ENCODE results near the gene NBAS. TPM values are rescaled to one million over a fixed set of nuclear protein-coding genes. Genes with fewer than 3 reads are reported as not detected.

NBAS gene
- total and polyA plus RNA-seq, 2 donors (not counting 1 experiment from before 2014, with no cell fraction given), result 27.0 to 124 TPM

DNA sequence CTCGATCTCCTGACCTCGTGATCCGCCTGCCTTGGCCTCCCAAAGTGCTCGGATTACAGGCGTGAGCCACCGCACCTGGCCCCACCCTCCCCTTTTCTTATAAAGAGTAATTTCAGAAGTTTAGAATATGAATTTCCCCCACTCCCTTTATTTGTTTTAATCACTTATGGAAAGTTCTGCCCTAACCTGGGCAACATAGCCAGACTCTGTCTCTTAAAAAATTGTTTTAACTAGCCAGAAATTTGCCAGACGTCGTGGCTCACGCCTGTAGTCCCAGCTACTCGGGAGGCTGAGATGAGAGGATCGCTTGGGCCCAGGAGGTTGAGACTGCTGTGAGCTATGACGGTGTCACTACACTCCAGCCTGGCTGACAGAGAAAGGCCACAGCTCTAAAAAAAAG is 7.7 kb upstream of the NBAS start:
- H4K20me1 ChIP-seq (ENCODE audit: control insufficient read depth, extremely low read depth, insufficient read depth, low read length), result no peaks in the 10 kb centered on the region
- H3K79me2 ChIP-seq (ENCODE audit: control insufficient read depth, insufficient read depth, low read length), result no peaks in the 10 kb centered on the region
- no peaks in the 10 kb centered on the region for H3K36me3 ChIP-seq (ENCODE audit: control insufficient read depth, insufficient read depth, low read length)
- no peaks in the 10 kb centered on the region for H3K9me3 ChIP-seq (ENCODE audit: control insufficient read depth, insufficient read depth, low read depth, low read length)
- no peak for TF ChIP-seq EZH2 (IDR thresholded peaks at IDR 0.05; ENCODE audit: low read length, missing control alignments)
- TF ChIP-seq, protein P1, sequence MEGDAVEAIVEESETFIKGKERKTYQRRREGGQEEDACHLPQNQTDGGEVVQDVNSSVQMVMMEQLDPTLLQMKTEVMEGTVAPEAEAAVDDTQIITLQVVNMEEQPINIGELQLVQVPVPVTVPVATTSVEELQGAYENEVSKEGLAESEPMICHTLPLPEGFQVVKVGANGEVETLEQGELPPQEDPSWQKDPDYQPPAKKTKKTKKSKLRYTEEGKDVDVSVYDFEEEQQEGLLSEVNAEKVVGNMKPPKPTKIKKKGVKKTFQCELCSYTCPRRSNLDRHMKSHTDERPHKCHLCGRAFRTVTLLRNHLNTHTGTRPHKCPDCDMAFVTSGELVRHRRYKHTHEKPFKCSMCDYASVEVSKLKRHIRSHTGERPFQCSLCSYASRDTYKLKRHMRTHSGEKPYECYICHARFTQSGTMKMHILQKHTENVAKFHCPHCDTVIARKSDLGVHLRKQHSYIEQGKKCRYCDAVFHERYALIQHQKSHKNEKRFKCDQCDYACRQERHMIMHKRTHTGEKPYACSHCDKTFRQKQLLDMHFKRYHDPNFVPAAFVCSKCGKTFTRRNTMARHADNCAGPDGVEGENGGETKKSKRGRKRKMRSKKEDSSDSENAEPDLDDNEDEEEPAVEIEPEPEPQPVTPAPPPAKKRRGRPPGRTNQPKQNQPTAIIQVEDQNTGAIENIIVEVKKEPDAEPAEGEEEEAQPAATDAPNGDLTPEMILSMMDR (conservative IDR thresholded peaks at IDR 0.05 in 1 of 2, IDR thresholded peaks at IDR 0.05 in 1 of 2; ENCODE audit: low read depth in 1 of 2, low read length in 2 of 2), result no peak
- H3K27me3 ChIP-seq (ENCODE audit: control insufficient read depth, insufficient read depth, low read length), result no peaks in the 10 kb centered on the region
- H3K27ac ChIP-seq (ENCODE audit: insufficient read depth, low read length), result no peak overlapping the region
- H3K4me1 ChIP-seq (ENCODE audit: control insufficient read depth, extremely low read depth, insufficient read depth, low read length), result no peaks in the 10 kb centered on the region
- no peak for DNase-seq (ENCODE audit: low read depth in 2 of 2)
- no peak overlapping the region for H3K4me3 ChIP-seq (replicated peaks in 1 of 4; ENCODE audit: control extremely low read depth in 1 of 4, insufficient read depth in 1 of 4, low read depth in 3 of 4, low read length in 4 of 4)
- no peak overlapping the region for H3K9ac ChIP-seq (ENCODE audit: insufficient read depth, low read length)
- H3K4me2 ChIP-seq (ENCODE audit: extremely low read depth, insufficient read depth, low read length), result no peak overlapping the region
- H2AFZ ChIP-seq (ENCODE audit: low read length), result no peak overlapping the region

DNA sequence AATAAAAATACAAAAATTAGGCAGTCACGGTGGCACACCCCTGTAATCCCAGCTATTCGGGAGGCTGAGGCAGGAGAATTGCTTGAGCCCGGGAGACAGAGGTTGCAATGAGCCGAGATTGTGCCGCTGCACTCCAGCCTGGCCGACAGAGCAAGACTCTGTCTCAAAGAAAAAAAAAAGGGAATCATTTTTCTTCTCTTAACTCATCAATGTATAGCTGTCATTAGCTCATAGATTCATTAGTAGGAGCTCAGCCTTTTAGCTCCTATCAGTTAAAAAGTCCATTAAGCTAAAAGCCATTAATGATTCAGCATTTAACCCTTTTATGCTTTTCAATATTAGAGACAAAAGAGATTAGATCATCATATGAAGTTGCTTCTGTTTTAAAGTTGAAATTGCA is 5.8 kb upstream of the NBAS start:
- H2AFZ ChIP-seq (ENCODE audit: low read length), result no peak overlapping the region
- TF ChIP-seq, protein P1 (conservative IDR thresholded peaks at IDR 0.05 in 1 of 2, IDR thresholded peaks at IDR 0.05 in 1 of 2; ENCODE audit: low read depth in 1 of 2, low read length in 2 of 2), result no peak
- no peak for TF ChIP-seq EZH2 (IDR thresholded peaks at IDR 0.05; ENCODE audit: low read length, missing control alignments)
- no peak overlapping the region for H3K4me2 ChIP-seq (ENCODE audit: extremely low read depth, insufficient read depth, low read length)
- no peaks in the 10 kb centered on the region for H3K36me3 ChIP-seq (ENCODE audit: control insufficient read depth, insufficient read depth, low read length)
- no peak for DNase-seq (ENCODE audit: low read depth in 2 of 2)
- no peaks in the 10 kb centered on the region for H3K4me1 ChIP-seq (ENCODE audit: control insufficient read depth, extremely low read depth, insufficient read depth, low read length)
- no peak overlapping the region for H3K4me3 ChIP-seq (replicated peaks in 1 of 4; ENCODE audit: control extremely low read depth in 1 of 4, insufficient read depth in 1 of 4, low read depth in 3 of 4, low read length in 4 of 4)
- H4K20me1 ChIP-seq (ENCODE audit: control insufficient read depth, extremely low read depth, insufficient read depth, low read length), result no peaks in the 10 kb centered on the region
- H3K27ac ChIP-seq (ENCODE audit: insufficient read depth, low read length), result no peak overlapping the region
- no peaks in the 10 kb centered on the region for H3K27me3 ChIP-seq (ENCODE audit: control insufficient read depth, insufficient read depth, low read length)
- H3K9me3 ChIP-seq (ENCODE audit: control insufficient read depth, insufficient read depth, low read depth, low read length), result no peaks in the 10 kb centered on the region
- H3K9ac ChIP-seq (ENCODE audit: insufficient read depth, low read length), result no peak overlapping the region
- H3K79me2 ChIP-seq (ENCODE audit: control insufficient read depth, insufficient read depth, low read length), result no peaks in the 10 kb centered on the region

DNA sequence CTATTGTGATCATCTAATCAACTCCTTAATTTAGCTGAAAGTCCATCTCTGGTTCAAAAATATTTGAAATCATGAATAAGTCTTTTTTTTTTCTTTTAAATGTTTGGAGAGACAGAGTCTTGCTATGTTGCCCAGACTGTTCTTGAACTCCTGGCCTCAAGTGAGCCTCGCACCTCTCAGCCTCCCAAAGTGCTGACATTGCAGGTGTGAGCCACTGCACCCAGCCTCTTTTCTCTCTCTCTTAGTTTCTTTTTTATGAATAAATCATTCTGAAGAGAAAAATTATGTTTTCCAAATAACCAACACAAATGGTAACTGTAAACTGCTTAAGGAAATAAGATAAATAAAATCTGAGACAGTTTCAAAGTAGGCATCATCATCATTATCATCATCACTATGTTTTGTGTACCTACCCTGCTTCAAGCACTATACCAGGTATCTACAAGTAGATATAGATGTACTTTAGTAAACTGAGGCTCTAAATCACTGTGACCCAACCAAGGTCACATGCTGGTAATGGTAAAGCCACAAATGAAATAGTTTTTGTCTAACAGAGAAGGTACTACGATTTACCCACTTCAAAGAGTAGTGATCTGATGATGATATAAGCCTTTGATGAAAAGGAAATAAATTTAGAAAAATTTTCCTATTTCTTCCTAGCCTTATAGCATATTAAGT is 5.0 kb upstream of the NBAS start:
- Histone ChIP-seq H3K4me2 (ENCODE audit: extremely low read depth, insufficient read depth, low read length) (no peak overlapping the region), H3K27me3 (ENCODE audit: control insufficient read depth, insufficient read depth, low read length) (no peaks in the 10 kb centered on the region), H3K9me3 (ENCODE audit: control insufficient read depth, insufficient read depth, low read depth, low read length) (no peaks in the 10 kb centered on the region), H2AFZ (ENCODE audit: low read length) (no peak overlapping the region), H3K4me1 (ENCODE audit: control insufficient read depth, extremely low read depth, insufficient read depth, low read length) (no peaks in the 10 kb centered on the region), H3K36me3 (ENCODE audit: control insufficient read depth, insufficient read depth, low read length) (no peaks in the 10 kb centered on the region), H3K9ac (ENCODE audit: insufficient read depth, low read length) (no peak overlapping the region), H4K20me1 (ENCODE audit: control insufficient read depth, extremely low read depth, insufficient read depth, low read length) (no peaks in the 10 kb centered on the region), H3K79me2 (ENCODE audit: control insufficient read depth, insufficient read depth, low read length) (no peaks in the 10 kb centered on the region), H3K27ac (ENCODE audit: insufficient read depth, low read length) (no peak overlapping the region), H3K4me3 (replicated peaks in 1 of 4; ENCODE audit: control extremely low read depth in 1 of 4, insufficient read depth in 1 of 4, low read depth in 3 of 4, low read length in 4 of 4) (no peak overlapping the region)
- TF ChIP-seq EZH2 (IDR thresholded peaks at IDR 0.05; ENCODE audit: low read length, missing control alignments), result no peak
- TF ChIP-seq, protein P1 (conservative IDR thresholded peaks at IDR 0.05 in 1 of 2, IDR thresholded peaks at IDR 0.05 in 1 of 2; ENCODE audit: low read depth in 1 of 2, low read length in 2 of 2), result no peak
- DNase-seq (ENCODE audit: low read depth in 2 of 2), result no peak
